DND-41 (cell line): ENCODE measurements around the gene NAP1L4.

Source experiments
- ATAC-seq: fragments of 200-7000 bp; cut with Tn5 transposase; 3 replicates; pipeline ENCODE4 v1.9.1; 2021; ENCODE audit warnings: low read depth; ENCODE audit not compliant: insufficient read depth
- DNase-seq: peaks from one replicate; pipeline ENCODE4 v3.0.0-alpha.2; 2020
- H2AFZ ChIP-seq: 2 replicates; pipeline ENCODE4 v1.6.0; 2012; ENCODE audit warnings: low read depth, low read length
- H3K27ac ChIP-seq: 2 replicates; pipeline ENCODE4 v1.5.1; 2012; ENCODE audit warnings: low read length, inconsistent platforms
- H3K27me3 ChIP-seq: fragments of 200-600 bp; sonication (generic); 2 replicates; pipeline ENCODE4 v1.6.0; 2012; ENCODE audit warnings: low read length, mild to moderate bottlenecking, inconsistent platforms; ENCODE audit not compliant: insufficient read depth, poor library complexity
- H3K36me3 ChIP-seq: 2 replicates; pipeline ENCODE4 v1.5.1; 2012; ENCODE audit warnings: low read length, inconsistent platforms; ENCODE audit not compliant: insufficient read depth
- H3K4me1 ChIP-seq: 2 replicates; pipeline ENCODE4 v1.5.1; 2012; ENCODE audit warnings: mild to moderate bottlenecking, low read length; ENCODE audit not compliant: insufficient read depth
- H3K4me2 ChIP-seq: 2 replicates; pipeline ENCODE4 v1.6.0; 2012; ENCODE audit warnings: mild to moderate bottlenecking, moderate library complexity, low read length, inconsistent platforms; ENCODE audit not compliant: insufficient read depth
- H3K4me3 ChIP-seq, 2 experiments: fragments of 200-600 bp in 1 of 2; shearing (Covaris generic) in 1 of 2; 2 replicates each; pipeline ENCODE4 v1.5.1; 2012 to 2016; ENCODE audit warnings: inconsistent platforms in 2 of 2, low read length in 2 of 2, mild to moderate bottlenecking in 2 of 2, low read depth in 1 of 2, moderate library complexity in 1 of 2
- H3K79me2 ChIP-seq: 2 replicates; pipeline ENCODE4 v1.6.0; 2012; ENCODE audit warnings: low read length, inconsistent platforms; ENCODE audit not compliant: insufficient read depth
- H3K9ac ChIP-seq: 2 replicates; pipeline ENCODE4 v1.6.0; 2012; ENCODE audit warnings: low read depth, mild to moderate bottlenecking, inconsistent platforms, low read length, moderate library complexity
- H3K9me3 ChIP-seq: 2 replicates; pipeline ENCODE4 v1.5.1; 2012; ENCODE audit warnings: low read length, moderate library complexity, mild to moderate bottlenecking, inconsistent platforms; ENCODE audit not compliant: insufficient read depth, severe bottlenecking
- H4K20me1 ChIP-seq: 2 replicates; pipeline ENCODE4 v1.6.0; 2012; ENCODE audit warnings: low read length; ENCODE audit not compliant: insufficient read depth
- EZH2 ChIP-seq: IDR thresholded peaks from 3 replicates; pipeline ENCODE4 v1.6.1; 2012; ENCODE audit warnings: borderline replicate concordance, low read depth, mild to moderate bottlenecking, moderate library complexity, low read length, inconsistent platforms; ENCODE audit not compliant: severe bottlenecking
- TF ChIP-seq, protein P1 (sequence below): IDR thresholded peaks from 2 replicates; pipeline ENCODE4 v1.5.1; 2012; ENCODE audit warnings: borderline replicate concordance, low read length, moderate library complexity, mild to moderate bottlenecking; ENCODE audit not compliant: poor library complexity, severe bottlenecking; ENCODE audit errors: extremely low read depth

Gene NAP1L4

GRCh38 chr11:2964782-2965181, 27.3 kb downstream of the NAP1L4 start:
- H3K4me3 ChIP-seq: no peak overlapping the region
- peaks cover 91% of the 10 kb centered on the region for H3K79me2 ChIP-seq
- no peaks in the 10 kb centered on the region for H3K4me1 ChIP-seq
- no peaks in the 10 kb centered on the region for H3K27me3 ChIP-seq
- H2AFZ ChIP-seq: no peak overlapping the region
- DNase-seq: no peak
- no peaks in the 10 kb centered on the region for H3K9me3 ChIP-seq
- no peak overlapping the region for H3K4me2 ChIP-seq
- H3K27ac ChIP-seq: no peak overlapping the region
- peaks cover 69% of the 10 kb centered on the region for H4K20me1 ChIP-seq
- TF ChIP-seq EZH2: no peak
- TF ChIP-seq, protein P1, sequence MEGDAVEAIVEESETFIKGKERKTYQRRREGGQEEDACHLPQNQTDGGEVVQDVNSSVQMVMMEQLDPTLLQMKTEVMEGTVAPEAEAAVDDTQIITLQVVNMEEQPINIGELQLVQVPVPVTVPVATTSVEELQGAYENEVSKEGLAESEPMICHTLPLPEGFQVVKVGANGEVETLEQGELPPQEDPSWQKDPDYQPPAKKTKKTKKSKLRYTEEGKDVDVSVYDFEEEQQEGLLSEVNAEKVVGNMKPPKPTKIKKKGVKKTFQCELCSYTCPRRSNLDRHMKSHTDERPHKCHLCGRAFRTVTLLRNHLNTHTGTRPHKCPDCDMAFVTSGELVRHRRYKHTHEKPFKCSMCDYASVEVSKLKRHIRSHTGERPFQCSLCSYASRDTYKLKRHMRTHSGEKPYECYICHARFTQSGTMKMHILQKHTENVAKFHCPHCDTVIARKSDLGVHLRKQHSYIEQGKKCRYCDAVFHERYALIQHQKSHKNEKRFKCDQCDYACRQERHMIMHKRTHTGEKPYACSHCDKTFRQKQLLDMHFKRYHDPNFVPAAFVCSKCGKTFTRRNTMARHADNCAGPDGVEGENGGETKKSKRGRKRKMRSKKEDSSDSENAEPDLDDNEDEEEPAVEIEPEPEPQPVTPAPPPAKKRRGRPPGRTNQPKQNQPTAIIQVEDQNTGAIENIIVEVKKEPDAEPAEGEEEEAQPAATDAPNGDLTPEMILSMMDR: no peak
- H3K9ac ChIP-seq: no peak overlapping the region
- H3K36me3 ChIP-seq: peaks cover 95% of the 10 kb centered on the region
- no peak for ATAC-seq

DNA sequence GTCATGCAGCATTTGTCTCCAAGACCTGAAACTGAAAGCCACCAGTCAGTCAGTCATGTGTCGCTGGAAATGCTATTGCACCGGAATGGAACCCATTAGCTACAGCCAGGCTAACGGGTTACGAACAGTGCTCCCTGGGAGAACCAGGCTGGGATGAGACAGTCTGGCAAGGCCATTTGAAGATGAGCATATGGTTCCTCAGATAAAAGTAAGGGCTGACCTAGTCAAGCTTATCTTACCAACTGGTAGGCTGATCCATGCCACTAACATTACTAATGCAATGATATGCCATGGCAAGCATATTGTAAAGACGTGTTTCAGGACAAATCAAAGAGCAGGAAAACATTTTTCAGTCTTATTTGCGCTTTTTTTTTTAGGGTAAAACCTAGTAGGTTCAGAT, 28.4 kb downstream of the NAP1L4 start:
- H3K9ac ChIP-seq: no peak overlapping the region
- no peak overlapping the region for H3K27ac ChIP-seq
- H3K27me3 ChIP-seq: no peaks in the 10 kb centered on the region
- no peak overlapping the region for H3K4me2 ChIP-seq
- H3K36me3 ChIP-seq: peaks cover 95% of the 10 kb centered on the region
- no peak for DNase-seq
- peaks cover 71% of the 10 kb centered on the region for H4K20me1 ChIP-seq
- H3K9me3 ChIP-seq: no peaks in the 10 kb centered on the region
- ATAC-seq: no peak
- no peak for TF ChIP-seq EZH2
- TF ChIP-seq, protein P1: no peak
- H3K4me3 ChIP-seq: no peak overlapping the region
- H3K79me2 ChIP-seq: peaks cover 84% of the 10 kb centered on the region
- no peaks in the 10 kb centered on the region for H3K4me1 ChIP-seq
- H2AFZ ChIP-seq: no peak overlapping the region

DNA sequence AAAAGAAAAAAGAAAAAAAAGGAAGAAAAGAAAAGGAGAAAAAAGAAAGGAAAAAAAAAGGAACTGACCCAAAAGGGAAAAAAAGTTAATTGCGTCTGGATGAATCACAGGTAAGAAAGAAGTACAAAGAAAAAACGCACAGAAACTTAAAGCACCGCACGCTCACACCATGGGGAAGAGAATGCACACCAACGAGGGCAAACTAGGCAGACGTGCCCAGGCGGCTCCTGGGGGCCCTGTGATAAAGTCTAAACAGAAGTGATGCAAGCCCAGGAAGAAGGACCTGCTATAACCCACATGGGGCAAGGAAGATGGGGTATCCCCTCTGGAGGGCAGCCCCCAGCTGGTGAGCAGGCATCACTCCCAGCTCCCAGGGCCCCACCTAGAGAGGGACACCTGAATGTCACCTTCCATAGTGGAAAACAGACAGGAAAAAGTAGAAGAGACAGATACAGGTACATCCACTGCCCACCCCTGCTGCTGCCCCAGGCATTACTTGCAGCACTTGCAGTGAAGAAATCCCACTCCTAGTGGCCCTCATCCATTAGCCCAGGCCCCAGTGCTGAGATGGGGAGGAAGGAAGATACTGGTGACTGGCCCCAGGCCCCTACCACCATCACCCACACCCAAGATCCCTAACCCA, 28.9 kb downstream of the NAP1L4 start:
- Histone ChIP-seq H3K4me1 (no peaks in the 10 kb centered on the region), H3K9ac (no peak overlapping the region), H3K36me3 (peaks cover 95% of the 10 kb centered on the region), H4K20me1 (peaks cover 68% of the 10 kb centered on the region), H3K27me3 (no peaks in the 10 kb centered on the region), H3K4me3 (no peak overlapping the region), H3K9me3 (no peaks in the 10 kb centered on the region), H3K4me2 (no peak overlapping the region), H3K79me2 (peaks cover 84% of the 10 kb centered on the region), H2AFZ (no peak overlapping the region), H3K27ac (no peak overlapping the region)
- TF ChIP-seq EZH2: no peak
- TF ChIP-seq, protein P1: no peak
- ATAC-seq: peak; percentile 12; the same call in 1 of the 3 replicates
- DNase-seq: no peak

GRCh38 chr11:2961080-2961479, 31.0 kb downstream of the NAP1L4 start:
- ATAC-seq (no peak), DNase-seq (no peak)
- peaks cover 96% of the 10 kb centered on the region for H3K36me3 ChIP-seq
- H3K27ac ChIP-seq: no peak overlapping the region
- no peak overlapping the region for H2AFZ ChIP-seq
- peaks cover 60% of the 10 kb centered on the region for H4K20me1 ChIP-seq
- no peak for TF ChIP-seq EZH2
- TF ChIP-seq, protein P1: no peak
- H3K79me2 ChIP-seq: peaks cover 70% of the 10 kb centered on the region
- no peak overlapping the region for H3K4me3 ChIP-seq
- H3K27me3 ChIP-seq: no peaks in the 10 kb centered on the region
- H3K4me1 ChIP-seq: no peaks in the 10 kb centered on the region
- H3K9ac ChIP-seq: no peak overlapping the region
- H3K9me3 ChIP-seq: no peaks in the 10 kb centered on the region
- H3K4me2 ChIP-seq: no peak overlapping the region
